NT2/D1 (cell line): ENCODE results near the gene HIP1R.
A peak's percentile ranks its signal among the peaks of the same experiment; 100 is the strongest.
"Not testable (repeated sequence)": the region's sequence is repeated elsewhere in the genome, so short reads cannot be mapped to it uniquely, and the experiment has no call there.

Source experiments
- DNase-seq: peaks from one replicate; pipeline ENCODE4 v3.0.0-alpha.2; 2011; ENCODE audit warnings: low read depth, low spot score
- H3K27me3 ChIP-seq: 2 replicates; pipeline ENCODE4 v1.6.0; 2011; ENCODE audit warnings: mild to moderate bottlenecking; ENCODE audit not compliant: insufficient read length, insufficient read depth
- H3K36me3 ChIP-seq: 2 replicates; pipeline ENCODE4 v1.6.1; 2011; ENCODE audit warnings: mild to moderate bottlenecking, low read length, mixed read lengths; ENCODE audit not compliant: insufficient read depth, insufficient read length
- H3K4me1 ChIP-seq: 2 replicates; pipeline ENCODE4 v1.5.1; 2011; ENCODE audit not compliant: insufficient read depth, insufficient read length
- H3K4me3 ChIP-seq: 2 replicates; pipeline ENCODE4 v1.5.1; 2011; ENCODE audit warnings: low read depth; ENCODE audit not compliant: insufficient read length
- H3K9ac ChIP-seq: 2 replicates; pipeline ENCODE4 v1.6.0; 2011; ENCODE audit warnings: low read depth; ENCODE audit not compliant: insufficient read length
- H3K9me3 ChIP-seq: 2 replicates; pipeline ENCODE4 v1.5.1; 2011; ENCODE audit warnings: mild to moderate bottlenecking, low read length; ENCODE audit not compliant: insufficient read depth
- SUZ12 ChIP-seq: IDR thresholded peaks from 2 replicates; pipeline ENCODE4 v1.6.1; 2011; ENCODE audit not compliant: insufficient read length, insufficient read depth; ENCODE audit errors: extremely low read depth
- YY1 ChIP-seq: IDR thresholded peaks from 2 replicates; pipeline ENCODE4 v1.6.1; 2011; ENCODE audit not compliant: insufficient read length, insufficient read depth
- ZNF274 ChIP-seq: IDR thresholded peaks from 2 replicates; pipeline ENCODE4 v1.6.1; 2011; ENCODE audit warnings: mild to moderate bottlenecking, low read depth, low read length

Gene HIP1R

GRCh38 chr12:122799641-122800243 is 35.5 kb upstream of the HIP1R start:
- Histone ChIP-seq H3K4me3 (no peak overlapping the region), H3K36me3 (no peaks in the 10 kb centered on the region), H3K9me3 (no peaks in the 10 kb centered on the region), H3K4me1 (peaks cover 4% of the 10 kb centered on the region), H3K9ac (no peak overlapping the region), H3K27me3 (no peaks in the 10 kb centered on the region)
- no peak for DNase-seq
- TF ChIP-seq SUZ12 (no peak), YY1 (no peak), ZNF274 (no peak)

- Histone ChIP-seq H3K36me3 (peaks cover 4% of the 10 kb centered on the region), H3K9me3 (no peaks in the 10 kb centered on the region; the same call in 1 of the 2 replicates), H3K9ac (no peak overlapping the region), H3K27me3 (no peaks in the 10 kb centered on the region), H3K4me1 (peaks cover 4% of the 10 kb centered on the region), H3K4me3 (no peak overlapping the region)
- TF ChIP-seq SUZ12 = no peak
- no peak for TF ChIP-seq YY1
- TF ChIP-seq ZNF274 = no peak
- DNase-seq = no peak
These were observed 31.3 kb upstream of the HIP1R start for GRCh38 chr12:122803937-122804336.

- not testable (repeated sequence) for H3K9ac ChIP-seq, H3K4me3 ChIP-seq, H3K4me1 ChIP-seq, H3K27me3 ChIP-seq, H3K9me3 ChIP-seq, H3K36me3 ChIP-seq, DNase-seq
These were observed 30.3 kb upstream of the HIP1R start for GRCh38 chr12:122804957-122805356.

GRCh38 chr12:122807651-122808050 is 27.6 kb upstream of the HIP1R start:
- Histone ChIP-seq H3K9me3 (no peaks in the 10 kb centered on the region; the same call in 1 of the 2 replicates), H3K4me1 (no peaks in the 10 kb centered on the region), H3K27me3 (no peaks in the 10 kb centered on the region), H3K4me3 (no peak overlapping the region), H3K9ac (no peak overlapping the region), H3K36me3 (peaks cover 4% of the 10 kb centered on the region)
- TF ChIP-seq SUZ12 (no peak), ZNF274 (no peak), YY1 (no peak)
- no peak for DNase-seq

GRCh38 chr12:122811777-122812176 is 23.5 kb upstream of the HIP1R start:
- no peaks in the 10 kb centered on the region for H3K4me1 ChIP-seq
- H3K9me3 ChIP-seq = no peaks in the 10 kb centered on the region; the same call in 1 of the 2 replicates
- H3K9ac ChIP-seq = no peak overlapping the region
- TF ChIP-seq YY1 (no peak), SUZ12 (no peak), ZNF274 (no peak)
- no peak overlapping the region for H3K4me3 ChIP-seq
- DNase-seq = no peak
- H3K27me3 ChIP-seq = no peaks in the 10 kb centered on the region
- peaks cover 2% of the 10 kb centered on the region for H3K36me3 ChIP-seq

- TF ChIP-seq YY1 = no peak
- no peak for TF ChIP-seq SUZ12
- TF ChIP-seq ZNF274 = no peak
- no peak overlapping the region for H3K4me3 ChIP-seq
- no peak for DNase-seq
- H3K27me3 ChIP-seq = no peaks in the 10 kb centered on the region
- H3K36me3 ChIP-seq = no peaks in the 10 kb centered on the region
- H3K9me3 ChIP-seq = no peaks in the 10 kb centered on the region; the same call in 1 of the 2 replicates
- H3K9ac ChIP-seq = peak overlapping the region; percentile 23
- no peaks in the 10 kb centered on the region for H3K4me1 ChIP-seq
These were observed 21.9 kb upstream of the HIP1R start for GRCh38 chr12:122813310-122813713.

- Histone ChIP-seq H3K4me3 (no peak overlapping the region), H3K9ac (no peak overlapping the region), H3K9me3 (no peaks in the 10 kb centered on the region), H3K27me3 (no peaks in the 10 kb centered on the region), H3K4me1 (peaks cover 1% of the 10 kb centered on the region), H3K36me3 (no peaks in the 10 kb centered on the region)
- no peak for DNase-seq
- TF ChIP-seq YY1 (no peak), SUZ12 (no peak), ZNF274 (no peak)
These were observed 16.0 kb upstream of the HIP1R start for GRCh38 chr12:122819209-122819785.

- no peak overlapping the region for H3K9ac ChIP-seq
- TF ChIP-seq ZNF274 (no peak), YY1 (no peak), SUZ12 (no peak)
- H3K4me1 ChIP-seq = peaks cover 1% of the 10 kb centered on the region
- no peaks in the 10 kb centered on the region for H3K36me3 ChIP-seq
- no peak overlapping the region for H3K4me3 ChIP-seq
- DNase-seq = no peak
- no peaks in the 10 kb centered on the region for H3K27me3 ChIP-seq
- no peaks in the 10 kb centered on the region for H3K9me3 ChIP-seq
These were observed 15.1 kb upstream of the HIP1R start for GRCh38 chr12:122820138-122820537.
